ENCODE results near the gene PIGW.

DNA sequence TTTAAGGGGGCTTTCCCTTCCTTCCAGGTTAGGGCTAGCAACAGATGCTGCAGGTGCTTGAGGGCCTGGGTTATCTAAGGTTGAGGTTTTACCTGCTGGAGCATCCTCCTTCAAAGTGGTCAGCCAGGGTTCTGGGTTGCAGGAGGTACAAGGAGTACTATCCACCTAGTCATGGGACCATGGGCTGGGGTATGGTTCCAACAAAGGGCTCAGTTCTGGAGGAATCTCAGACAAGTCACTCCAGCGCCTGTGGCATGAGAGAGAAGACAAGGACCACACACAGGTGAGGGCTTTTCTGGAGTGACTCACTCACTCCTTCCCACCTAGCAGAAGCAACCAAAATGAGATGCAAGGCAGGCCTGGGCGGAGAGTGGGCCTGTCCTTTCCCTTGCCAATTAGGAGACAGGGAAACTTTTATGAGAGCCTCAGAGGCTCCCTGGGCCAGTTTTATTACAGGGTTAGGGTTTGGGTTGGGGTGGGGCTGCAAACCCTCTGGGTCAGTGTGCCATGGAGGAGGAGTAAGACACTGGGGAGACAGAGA, 2.3 kb upstream of the PIGW start:
- TF ChIP-seq, protein P1, sequence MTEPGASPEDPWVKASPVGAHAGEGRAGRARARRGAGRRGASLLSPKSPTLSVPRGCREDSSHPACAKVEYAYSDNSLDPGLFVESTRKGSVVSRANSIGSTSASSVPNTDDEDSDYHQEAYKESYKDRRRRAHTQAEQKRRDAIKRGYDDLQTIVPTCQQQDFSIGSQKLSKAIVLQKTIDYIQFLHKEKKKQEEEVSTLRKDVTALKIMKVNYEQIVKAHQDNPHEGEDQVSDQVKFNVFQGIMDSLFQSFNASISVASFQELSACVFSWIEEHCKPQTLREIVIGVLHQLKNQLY (CRISPR knock-in tag; IDR thresholded peaks at IDR 0.05), result no peak
- TF ChIP-seq CTCF (IDR thresholded peaks at IDR 0.05), result no peak

All from WTC11 (cell line).